ENCODE data around the gene MYH14.

GRCh38 chr19:50276370-50277063 lies 73.1 kb downstream of the MYH14 start:
- no peak for TF ChIP-seq ASH2L (IDR thresholded peaks at IDR 0.05; ENCODE audit: borderline replicate concordance, low read depth)
- TF ChIP-seq YY1 (IDR thresholded peaks at IDR 0.05; ENCODE audit: low read depth, low read length): no peak
- TF ChIP-seq POLR2AphosphoS5 (IDR thresholded peaks at IDR 0.05; ENCODE audit: low read length): no peak
- TF ChIP-seq BCL3 (IDR thresholded peaks at IDR 0.05; ENCODE audit: borderline replicate concordance, insufficient read depth, low read depth, low read length, poor library complexity, severe bottlenecking): no peak
- TF ChIP-seq NFIC (IDR thresholded peaks at IDR 0.05; ENCODE audit: low read depth, low read length): no peak
- no peak for TF ChIP-seq E2F4 (IDR thresholded peaks at IDR 0.05; ENCODE audit: low read depth, low read length)
- TF ChIP-seq ZZZ3 (IDR thresholded peaks at IDR 0.05; ENCODE audit: control insufficient read depth, insufficient read length, low read depth): no peak
- TF ChIP-seq ELK1 (IDR thresholded peaks at IDR 0.05; ENCODE audit: low read depth, low read length): no peak
- no peak for TF ChIP-seq EZH2 (IDR thresholded peaks at IDR 0.05; ENCODE audit: borderline replicate concordance, control insufficient read depth, low read depth, low read length)
- TF ChIP-seq HDAC2 (IDR thresholded peaks at IDR 0.05): no peak
- no peak for TF ChIP-seq PAX8 (IDR thresholded peaks at IDR 0.05)
- no peak for TF ChIP-seq EGR1 (IDR thresholded peaks at IDR 0.05; ENCODE audit: borderline replicate concordance in 1 of 2, low read depth in 2 of 2, low read length in 2 of 2)

Data from GM12878 (cell line).